ENCODE results near the gene ROR1.

ROR1 gene

GRCh38 chr1:64039390-64039926 lies 265.6 kb downstream of the ROR1 start (continued):
- TF ChIP-seq, protein P1, sequence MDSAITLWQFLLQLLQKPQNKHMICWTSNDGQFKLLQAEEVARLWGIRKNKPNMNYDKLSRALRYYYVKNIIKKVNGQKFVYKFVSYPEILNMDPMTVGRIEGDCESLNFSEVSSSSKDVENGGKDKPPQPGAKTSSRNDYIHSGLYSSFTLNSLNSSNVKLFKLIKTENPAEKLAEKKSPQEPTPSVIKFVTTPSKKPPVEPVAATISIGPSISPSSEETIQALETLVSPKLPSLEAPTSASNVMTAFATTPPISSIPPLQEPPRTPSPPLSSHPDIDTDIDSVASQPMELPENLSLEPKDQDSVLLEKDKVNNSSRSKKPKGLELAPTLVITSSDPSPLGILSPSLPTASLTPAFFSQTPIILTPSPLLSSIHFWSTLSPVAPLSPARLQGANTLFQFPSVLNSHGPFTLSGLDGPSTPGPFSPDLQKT (IDR thresholded peaks at IDR 0.05; ENCODE audit: borderline replicate concordance, low read depth, low read length) = no peak
- TF ChIP-seq ZNF626 (tag by site-specific recombination; IDR thresholded peaks at IDR 0.05) = no peak
- TF ChIP-seq ZNF433 (tag by site-specific recombination; IDR thresholded peaks at IDR 0.05; ENCODE audit: low read depth) = no peak
- no peak for TF ChIP-seq ZNF133 (tag by site-specific recombination; IDR thresholded peaks at IDR 0.05)
- no peak for TF ChIP-seq ZNF658 (tag by site-specific recombination; IDR thresholded peaks at IDR 0.05)
- no peak for TF ChIP-seq ZFHX2 (tag by site-specific recombination; conservative IDR thresholded peaks at IDR 0.05)
- TF ChIP-seq ZNF26 (tag by site-specific recombination; IDR thresholded peaks at IDR 0.05) = no peak
- TF ChIP-seq ZNF280D (tag by site-specific recombination; IDR thresholded peaks at IDR 0.05) = no peak
- TF ChIP-seq ZNF585B (tag by site-specific recombination; IDR thresholded peaks at IDR 0.05) = no peak
- peak; percentile 57 for TF ChIP-seq ZSCAN4 (tag by site-specific recombination; IDR thresholded peaks at IDR 0.05)
- TF ChIP-seq, protein P2, sequence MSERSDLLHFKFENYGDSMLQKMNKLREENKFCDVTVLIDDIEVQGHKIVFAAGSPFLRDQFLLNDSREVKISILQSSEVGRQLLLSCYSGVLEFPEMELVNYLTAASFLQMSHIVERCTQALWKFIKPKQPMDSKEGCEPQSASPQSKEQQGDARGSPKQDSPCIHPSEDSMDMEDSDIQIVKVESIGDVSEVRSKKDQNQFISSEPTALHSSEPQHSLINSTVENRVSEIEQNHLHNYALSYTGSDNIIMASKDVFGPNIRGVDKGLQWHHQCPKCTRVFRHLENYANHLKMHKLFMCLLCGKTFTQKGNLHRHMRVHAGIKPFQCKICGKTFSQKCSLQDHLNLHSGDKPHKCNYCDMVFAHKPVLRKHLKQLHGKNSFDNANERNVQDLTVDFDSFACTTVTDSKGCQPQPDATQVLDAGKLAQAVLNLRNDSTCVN (tag by site-specific recombination; optimal IDR thresholded peaks at IDR 0.05) = no peak
- TF ChIP-seq, protein P3, sequence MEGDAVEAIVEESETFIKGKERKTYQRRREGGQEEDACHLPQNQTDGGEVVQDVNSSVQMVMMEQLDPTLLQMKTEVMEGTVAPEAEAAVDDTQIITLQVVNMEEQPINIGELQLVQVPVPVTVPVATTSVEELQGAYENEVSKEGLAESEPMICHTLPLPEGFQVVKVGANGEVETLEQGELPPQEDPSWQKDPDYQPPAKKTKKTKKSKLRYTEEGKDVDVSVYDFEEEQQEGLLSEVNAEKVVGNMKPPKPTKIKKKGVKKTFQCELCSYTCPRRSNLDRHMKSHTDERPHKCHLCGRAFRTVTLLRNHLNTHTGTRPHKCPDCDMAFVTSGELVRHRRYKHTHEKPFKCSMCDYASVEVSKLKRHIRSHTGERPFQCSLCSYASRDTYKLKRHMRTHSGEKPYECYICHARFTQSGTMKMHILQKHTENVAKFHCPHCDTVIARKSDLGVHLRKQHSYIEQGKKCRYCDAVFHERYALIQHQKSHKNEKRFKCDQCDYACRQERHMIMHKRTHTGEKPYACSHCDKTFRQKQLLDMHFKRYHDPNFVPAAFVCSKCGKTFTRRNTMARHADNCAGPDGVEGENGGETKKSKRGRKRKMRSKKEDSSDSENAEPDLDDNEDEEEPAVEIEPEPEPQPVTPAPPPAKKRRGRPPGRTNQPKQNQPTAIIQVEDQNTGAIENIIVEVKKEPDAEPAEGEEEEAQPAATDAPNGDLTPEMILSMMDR (tag by site-specific recombination; IDR thresholded peaks at IDR 0.05) = no peak
- no peak for TF ChIP-seq ZNF155 (tag by site-specific recombination; IDR thresholded peaks at IDR 0.05)
- peak; percentile 95 for TF ChIP-seq ZNF660 (tag by site-specific recombination; IDR thresholded peaks at IDR 0.05)
- TF ChIP-seq, protein P4, sequence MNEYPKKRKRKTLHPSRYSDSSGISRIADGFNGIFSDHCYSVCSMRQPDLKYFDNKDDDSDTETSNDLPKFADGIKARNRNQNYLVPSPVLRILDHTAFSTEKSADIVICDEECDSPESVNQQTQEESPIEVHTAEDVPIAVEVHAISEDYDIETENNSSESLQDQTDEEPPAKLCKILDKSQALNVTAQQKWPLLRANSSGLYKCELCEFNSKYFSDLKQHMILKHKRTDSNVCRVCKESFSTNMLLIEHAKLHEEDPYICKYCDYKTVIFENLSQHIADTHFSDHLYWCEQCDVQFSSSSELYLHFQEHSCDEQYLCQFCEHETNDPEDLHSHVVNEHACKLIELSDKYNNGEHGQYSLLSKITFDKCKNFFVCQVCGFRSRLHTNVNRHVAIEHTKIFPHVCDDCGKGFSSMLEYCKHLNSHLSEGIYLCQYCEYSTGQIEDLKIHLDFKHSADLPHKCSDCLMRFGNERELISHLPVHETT (tag by site-specific recombination; IDR thresholded peaks at IDR 0.05) = peak; percentile 95
- TF ChIP-seq ZNF610 (tag by site-specific recombination; IDR thresholded peaks at IDR 0.05; ENCODE audit: borderline replicate concordance) = peak; percentile 52; the same call in 1 of the 2 replicates
- TF ChIP-seq ZNF184 (tag by site-specific recombination; IDR thresholded peaks at IDR 0.05) = peak; percentile 69
- TF ChIP-seq ZFP37 (tag by site-specific recombination; IDR thresholded peaks at IDR 0.05) = peak; percentile 73
- TF ChIP-seq ZNF175 (tag by site-specific recombination; IDR thresholded peaks at IDR 0.05) = no peak
- TF ChIP-seq, protein P5, sequence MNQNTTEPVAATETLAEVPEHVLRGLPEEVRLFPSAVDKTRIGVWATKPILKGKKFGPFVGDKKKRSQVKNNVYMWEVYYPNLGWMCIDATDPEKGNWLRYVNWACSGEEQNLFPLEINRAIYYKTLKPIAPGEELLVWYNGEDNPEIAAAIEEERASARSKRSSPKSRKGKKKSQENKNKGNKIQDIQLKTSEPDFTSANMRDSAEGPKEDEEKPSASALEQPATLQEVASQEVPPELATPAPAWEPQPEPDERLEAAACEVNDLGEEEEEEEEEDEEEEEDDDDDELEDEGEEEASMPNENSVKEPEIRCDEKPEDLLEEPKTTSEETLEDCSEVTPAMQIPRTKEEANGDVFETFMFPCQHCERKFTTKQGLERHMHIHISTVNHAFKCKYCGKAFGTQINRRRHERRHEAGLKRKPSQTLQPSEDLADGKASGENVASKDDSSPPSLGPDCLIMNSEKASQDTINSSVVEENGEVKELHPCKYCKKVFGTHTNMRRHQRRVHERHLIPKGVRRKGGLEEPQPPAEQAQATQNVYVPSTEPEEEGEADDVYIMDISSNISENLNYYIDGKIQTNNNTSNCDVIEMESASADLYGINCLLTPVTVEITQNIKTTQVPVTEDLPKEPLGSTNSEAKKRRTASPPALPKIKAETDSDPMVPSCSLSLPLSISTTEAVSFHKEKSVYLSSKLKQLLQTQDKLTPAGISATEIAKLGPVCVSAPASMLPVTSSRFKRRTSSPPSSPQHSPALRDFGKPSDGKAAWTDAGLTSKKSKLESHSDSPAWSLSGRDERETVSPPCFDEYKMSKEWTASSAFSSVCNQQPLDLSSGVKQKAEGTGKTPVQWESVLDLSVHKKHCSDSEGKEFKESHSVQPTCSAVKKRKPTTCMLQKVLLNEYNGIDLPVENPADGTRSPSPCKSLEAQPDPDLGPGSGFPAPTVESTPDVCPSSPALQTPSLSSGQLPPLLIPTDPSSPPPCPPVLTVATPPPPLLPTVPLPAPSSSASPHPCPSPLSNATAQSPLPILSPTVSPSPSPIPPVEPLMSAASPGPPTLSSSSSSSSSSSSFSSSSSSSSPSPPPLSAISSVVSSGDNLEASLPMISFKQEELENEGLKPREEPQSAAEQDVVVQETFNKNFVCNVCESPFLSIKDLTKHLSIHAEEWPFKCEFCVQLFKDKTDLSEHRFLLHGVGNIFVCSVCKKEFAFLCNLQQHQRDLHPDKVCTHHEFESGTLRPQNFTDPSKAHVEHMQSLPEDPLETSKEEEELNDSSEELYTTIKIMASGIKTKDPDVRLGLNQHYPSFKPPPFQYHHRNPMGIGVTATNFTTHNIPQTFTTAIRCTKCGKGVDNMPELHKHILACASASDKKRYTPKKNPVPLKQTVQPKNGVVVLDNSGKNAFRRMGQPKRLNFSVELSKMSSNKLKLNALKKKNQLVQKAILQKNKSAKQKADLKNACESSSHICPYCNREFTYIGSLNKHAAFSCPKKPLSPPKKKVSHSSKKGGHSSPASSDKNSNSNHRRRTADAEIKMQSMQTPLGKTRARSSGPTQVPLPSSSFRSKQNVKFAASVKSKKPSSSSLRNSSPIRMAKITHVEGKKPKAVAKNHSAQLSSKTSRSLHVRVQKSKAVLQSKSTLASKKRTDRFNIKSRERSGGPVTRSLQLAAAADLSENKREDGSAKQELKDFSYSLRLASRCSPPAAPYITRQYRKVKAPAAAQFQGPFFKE (tag by site-specific recombination; IDR thresholded peaks at IDR 0.05; ENCODE audit: borderline replicate concordance) = no peak

All from HEK293 (cell line).